Measurements from ENCODE around the gene KRT40. TPM values are rescaled to one million over a fixed set of nuclear protein-coding genes. Genes with fewer than 3 reads are reported as not detected.

The KRT40 gene
- total and polyA plus RNA-seq, 2 experiments from 2014 or later, result not detected

- TF ChIP-seq REST (IDR thresholded peaks at IDR 0.05; ENCODE audit: unreplicated experiment) (no peak), ZNF331 (CRISPR knock-in tag; IDR thresholded peaks at IDR 0.05; ENCODE audit: low read depth) (no peak), ETS1 (IDR thresholded peaks at IDR 0.05) (no peak), CTCF (conservative IDR thresholded peaks at IDR 0.05; ENCODE audit: low read depth in 2 of 2) (no peak), EZH2 (IDR thresholded peaks at IDR 0.05; ENCODE audit: low read depth, unreplicated experiment) (no peak), JUNB (IDR thresholded peaks at IDR 0.05; ENCODE audit: unreplicated experiment) (no peak), NANOG (IDR thresholded peaks at IDR 0.05; ENCODE audit: borderline replicate concordance) (no peak), ZNF114 (CRISPR knock-in tag; IDR thresholded peaks at IDR 0.05) (no peak), STAT1 (IDR thresholded peaks at IDR 0.05; ENCODE audit: unreplicated experiment) (no peak), POLR2AphosphoS5 (IDR thresholded peaks at IDR 0.05; ENCODE audit: low read depth) (no peak), EZH2phosphoT487 (IDR thresholded peaks at IDR 0.05; ENCODE audit: unreplicated experiment) (no peak)
Measured at GRCh38 chr17:40952154-40952553, 32.0 kb downstream of the KRT40 start (continued).

GRCh38 chr17:40951011-40951622 is 33.0 kb downstream of the KRT40 start:
- H2AFZ ChIP-seq, result no peak overlapping the region
- H3K4me2 ChIP-seq, result no peak overlapping the region
- H3K4me1 ChIP-seq (ENCODE audit: insufficient read depth), result no peaks in the 10 kb centered on the region
- H3K4me3 ChIP-seq, result no peak overlapping the region
- no peaks in the 10 kb centered on the region for H3K27me3 ChIP-seq (ENCODE audit: insufficient read depth)
- H3K9me2 ChIP-seq (ENCODE audit: insufficient read depth), result peaks cover 7% of the 10 kb centered on the region
- Mint-ChIP-seq H3K4me1 (no peaks in the 10 kb centered on the region; the same call in 2 of the 3 replicates), H3K9me3 (no peaks in the 10 kb centered on the region; the same call in 2 of the 3 replicates), H3K27ac (no peak overlapping the region), H3K36me3 (ENCODE audit: low read depth) (no peaks in the 10 kb centered on the region), H3K27me3 (ENCODE audit: insufficient read depth, low read depth, poor library complexity) (peaks cover 4% of the 10 kb centered on the region), H3K4me3 (no peak overlapping the region)
- H3K27ac ChIP-seq (ENCODE audit: low read depth), result no peak overlapping the region
- no peaks in the 10 kb centered on the region for H3F3A ChIP-seq (replicated peaks; ENCODE audit: low read depth)
- H3K79me2 ChIP-seq (replicated peaks; ENCODE audit: insufficient read depth), result no peaks in the 10 kb centered on the region
- no peaks in the 10 kb centered on the region for H4K20me1 ChIP-seq (replicated peaks; ENCODE audit: insufficient read depth)
- ATAC-seq (no peak), DNase-seq (ENCODE audit: low spot score) (no peak)
- H3K36me3 ChIP-seq (ENCODE audit: insufficient read depth), result no peaks in the 10 kb centered on the region
- TF ChIP-seq CTCF (conservative IDR thresholded peaks at IDR 0.05; ENCODE audit: low read depth in 2 of 2) (no peak), STAT1 (IDR thresholded peaks at IDR 0.05; ENCODE audit: unreplicated experiment) (no peak), REST (IDR thresholded peaks at IDR 0.05; ENCODE audit: unreplicated experiment) (no peak), EZH2 (IDR thresholded peaks at IDR 0.05; ENCODE audit: low read depth, unreplicated experiment) (no peak), POLR2AphosphoS5 (IDR thresholded peaks at IDR 0.05; ENCODE audit: low read depth) (no peak), ZNF114 (CRISPR knock-in tag; IDR thresholded peaks at IDR 0.05) (no peak), JUNB (IDR thresholded peaks at IDR 0.05; ENCODE audit: unreplicated experiment) (no peak), CREB1 (CRISPR knock-in tag; IDR thresholded peaks at IDR 0.05; ENCODE audit: low read depth) (no peak), ETS1 (IDR thresholded peaks at IDR 0.05) (no peak), EZH2phosphoT487 (IDR thresholded peaks at IDR 0.05; ENCODE audit: unreplicated experiment) (no peak)

Measured in GM23338 (cell line).